Neuronal stem cell (in vitro differentiated cells): ENCODE results near the gene MICAL3.
A peak's percentile ranks its signal among the peaks of the same experiment; 100 is the strongest.
"Not testable (repeated sequence)": the region's sequence is repeated elsewhere in the genome, so short reads cannot be mapped to it uniquely, and the experiment has no call there.

Experiments used
- DNase-seq: peaks from one replicate; pipeline ENCODE4 v3.0.0-alpha.2; 2013; ENCODE audit warnings: low spot score
- H2AFZ ChIP-seq: one replicate; pipeline ENCODE4 v1.6.1; 2013; ENCODE audit warnings: mild to moderate bottlenecking, low read length, inconsistent platforms
- H2AK5ac ChIP-seq: 2 replicates; pipeline ENCODE4 v1.6.1; 2013; ENCODE audit warnings: low read depth, mild to moderate bottlenecking, inconsistent platforms, low read length, moderate library complexity, mixed read lengths
- H2BK120ac ChIP-seq: 2 replicates; pipeline ENCODE4 v1.6.1; 2013; ENCODE audit warnings: low read depth, mild to moderate bottlenecking, inconsistent platforms, low read length, moderate library complexity, mixed read lengths
- H2BK12ac ChIP-seq: one replicate; pipeline ENCODE4 v1.6.1; 2013; ENCODE audit warnings: low read length, inconsistent platforms
- H2BK15ac ChIP-seq: 2 replicates; pipeline ENCODE4 v1.6.1; 2013; ENCODE audit warnings: mild to moderate bottlenecking, low read length, inconsistent platforms, mixed read lengths
- H2BK5ac ChIP-seq: one replicate; pipeline ENCODE4 v1.6.1; 2013; ENCODE audit warnings: inconsistent platforms, mild to moderate bottlenecking, low read length, moderate library complexity
- H3K14ac ChIP-seq: one replicate; pipeline ENCODE4 v1.6.1; 2013; ENCODE audit warnings: low read length, inconsistent platforms
- H3K18ac ChIP-seq: 2 replicates; pipeline ENCODE4 v1.6.1; 2013; ENCODE audit warnings: low read length, inconsistent platforms
- H3K23ac ChIP-seq: 2 replicates; pipeline ENCODE4 v1.6.1; 2013; ENCODE audit warnings: low read depth, mild to moderate bottlenecking, mixed read lengths, low read length, inconsistent platforms; ENCODE audit not compliant: poor library complexity
- H3K27ac ChIP-seq: replicated peaks from 3 replicates; pipeline ENCODE4 v1.5.1; 2013; ENCODE audit warnings: low read length, inconsistent platforms
- H3K27me3 ChIP-seq, 3 experiments: 2 replicates each; pipeline ENCODE4 v1.6.1; 2013; ENCODE audit warnings: low read length in 3 of 3, mild to moderate bottlenecking in 2 of 3, inconsistent platforms in 1 of 3, low read depth in 1 of 3, mixed read lengths in 1 of 3, moderate library complexity in 1 of 3; ENCODE audit not compliant: control insufficient read depth in 3 of 3, insufficient read depth in 3 of 3
- H3K36me3 ChIP-seq, 2 donors: replicated peaks in 1 of 2; 2 replicates each; pipeline ENCODE4 v1.6.1; 2013; ENCODE audit warnings: low read length in 2 of 2; ENCODE audit not compliant: control insufficient read depth in 2 of 2, insufficient read depth in 2 of 2
- H3K4ac ChIP-seq: 2 replicates; pipeline ENCODE4 v1.6.1; 2013; ENCODE audit warnings: inconsistent platforms, mild to moderate bottlenecking, low read length, moderate library complexity
- H3K4me1 ChIP-seq, 2 donors: 1 replicate in 1 of 2; 2 replicates in 1 of 2; pipeline ENCODE4 v1.6.1; 2013; ENCODE audit warnings: low read length in 2 of 2, low read depth in 1 of 2; ENCODE audit not compliant: control insufficient read depth in 2 of 2, insufficient read depth in 1 of 2
- H3K4me2 ChIP-seq: one replicate; pipeline ENCODE4 v1.6.1; 2013; ENCODE audit warnings: mild to moderate bottlenecking, low read length, inconsistent platforms; ENCODE audit not compliant: insufficient read depth, poor library complexity, severe bottlenecking
- H3K4me3 ChIP-seq, 2 donors: 2 replicates each; pipeline ENCODE4 v1.5.1; 2013; ENCODE audit warnings: low read length in 2 of 2, mild to moderate bottlenecking in 2 of 2, inconsistent platforms in 1 of 2, moderate library complexity in 1 of 2
- H3K79me1 ChIP-seq: one replicate; pipeline ENCODE4 v1.6.1; 2013; ENCODE audit warnings: low read depth, mild to moderate bottlenecking, inconsistent platforms, low read length, moderate library complexity
- H3K9ac ChIP-seq: one replicate; pipeline ENCODE4 v1.6.1; 2013; ENCODE audit warnings: mild to moderate bottlenecking, low read depth, low read length, inconsistent platforms; ENCODE audit not compliant: poor library complexity
- H3K9me3 ChIP-seq, 2 donors: replicated peaks in 1 of 2; 2 replicates each; pipeline versions ENCODE3 to v1.6.1; 2013; ENCODE audit warnings: low read length in 2 of 2, mild to moderate bottlenecking in 2 of 2, inconsistent platforms in 1 of 2, low read depth in 1 of 2, mixed read lengths in 1 of 2, moderate library complexity in 1 of 2; ENCODE audit not compliant: control insufficient read depth in 2 of 2, insufficient read depth in 1 of 2
- H4K8ac ChIP-seq: one replicate; pipeline ENCODE4 v1.6.1; 2013; ENCODE audit warnings: low read depth, mild to moderate bottlenecking, inconsistent platforms, low read length, moderate library complexity
- H4K91ac ChIP-seq: one replicate; pipeline ENCODE4 v1.6.1; 2013; ENCODE audit warnings: low read length, low read depth, mild to moderate bottlenecking, inconsistent platforms; ENCODE audit not compliant: poor library complexity
- WGBS, 2 donors: extraction: QIAGEN DNeasy Blood & Tissue Kit; methylation state at CpG; one replicate each; pipeline ENCODE4 v1.1.7; 2013; ENCODE audit warnings: missing lambda C conversion rate in 2 of 2, mixed read lengths in 1 of 2; ENCODE audit not compliant: insufficient read length in 2 of 2, insufficient replicate concordance in 1 of 2; ENCODE audit errors: extremely low coverage in 2 of 2; 5-methylcytosine and 5-hydroxymethylcytosine counted together

MICAL3 gene

DNA sequence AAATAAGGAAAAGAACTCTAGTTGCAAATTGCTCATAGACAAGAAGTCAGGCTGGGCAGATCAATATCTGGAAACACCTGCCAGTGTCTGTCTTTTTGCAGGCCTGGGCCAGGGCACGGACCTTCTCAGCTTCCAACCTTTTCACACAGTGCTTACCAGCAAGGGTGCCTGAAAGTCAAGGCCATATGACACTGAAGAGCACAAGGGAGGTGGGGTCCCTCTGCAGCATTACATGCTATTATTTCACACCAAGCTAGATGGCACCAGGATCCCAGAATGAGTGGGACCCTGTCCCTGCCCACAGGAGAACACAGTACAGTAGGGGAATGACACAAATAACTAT, 47.6 kb upstream of the MICAL3 start:
- Histone ChIP-seq H3K27ac (no peak overlapping the region), H3K4me3 (no peak overlapping the region), H2BK120ac (no peak overlapping the region), H3K9ac (no peak overlapping the region), H3K14ac (no peak overlapping the region), H3K36me3 (no peaks in the 10 kb centered on the region), H3K79me1 (no peaks in the 10 kb centered on the region), H3K9me3 (no peaks in the 10 kb centered on the region), H3K4me1 (peaks cover 0 to 8% of the 10 kb centered on the region in 2 donors), H2AK5ac (no peak overlapping the region), H3K4ac (no peak overlapping the region), H4K8ac (no peak overlapping the region), H4K91ac (no peak overlapping the region), H3K18ac (no peak overlapping the region), H3K4me2 (no peak overlapping the region), H2BK12ac (no peak overlapping the region), H2BK5ac (no peak overlapping the region), H3K27me3 (peaks cover 0 to 30% (median 0%) of the 10 kb centered on the region in 3 experiments), H3K23ac (no peak overlapping the region), H2BK15ac (no peak overlapping the region), H2AFZ (no peak overlapping the region)
- no CpG with 5 or more reads among the region's 1 CpG for WGBS, 2 donors
- DNase-seq = no peak

DNA sequence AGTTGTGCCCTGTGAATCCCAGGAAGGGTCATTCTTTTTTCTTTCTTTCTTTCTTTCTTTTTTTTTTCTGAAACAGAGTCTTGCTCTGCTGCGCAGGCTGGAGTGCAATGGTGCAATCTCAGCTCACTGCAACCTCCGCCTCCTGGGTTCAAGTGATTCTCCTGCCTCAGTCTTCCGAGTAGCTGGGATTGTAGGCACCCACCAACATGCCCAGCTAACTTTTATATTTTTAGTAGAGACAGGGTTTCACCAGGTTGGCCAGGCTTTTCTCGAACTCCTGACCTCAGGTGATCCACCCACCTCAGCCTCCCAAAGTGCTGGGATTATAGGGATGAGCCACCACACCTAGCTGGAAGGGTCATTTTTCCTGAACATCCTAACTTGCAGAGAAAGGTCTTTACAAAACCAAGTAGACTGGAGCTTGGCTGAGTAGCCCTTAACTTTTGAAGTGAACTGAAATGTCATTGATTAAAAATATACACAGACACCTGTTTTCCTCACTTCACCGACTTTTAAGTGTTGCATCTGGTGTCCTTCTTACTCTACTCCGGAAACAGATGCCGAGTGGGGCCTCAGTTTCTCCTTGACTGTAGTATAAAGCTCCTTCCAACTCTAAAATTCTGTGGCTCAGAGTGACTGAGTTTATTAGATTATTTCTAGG, 47.1 kb upstream of the MICAL3 start:
- H4K8ac ChIP-seq, H3K27ac ChIP-seq, H2BK120ac ChIP-seq: not testable (repeated sequence)

DNA sequence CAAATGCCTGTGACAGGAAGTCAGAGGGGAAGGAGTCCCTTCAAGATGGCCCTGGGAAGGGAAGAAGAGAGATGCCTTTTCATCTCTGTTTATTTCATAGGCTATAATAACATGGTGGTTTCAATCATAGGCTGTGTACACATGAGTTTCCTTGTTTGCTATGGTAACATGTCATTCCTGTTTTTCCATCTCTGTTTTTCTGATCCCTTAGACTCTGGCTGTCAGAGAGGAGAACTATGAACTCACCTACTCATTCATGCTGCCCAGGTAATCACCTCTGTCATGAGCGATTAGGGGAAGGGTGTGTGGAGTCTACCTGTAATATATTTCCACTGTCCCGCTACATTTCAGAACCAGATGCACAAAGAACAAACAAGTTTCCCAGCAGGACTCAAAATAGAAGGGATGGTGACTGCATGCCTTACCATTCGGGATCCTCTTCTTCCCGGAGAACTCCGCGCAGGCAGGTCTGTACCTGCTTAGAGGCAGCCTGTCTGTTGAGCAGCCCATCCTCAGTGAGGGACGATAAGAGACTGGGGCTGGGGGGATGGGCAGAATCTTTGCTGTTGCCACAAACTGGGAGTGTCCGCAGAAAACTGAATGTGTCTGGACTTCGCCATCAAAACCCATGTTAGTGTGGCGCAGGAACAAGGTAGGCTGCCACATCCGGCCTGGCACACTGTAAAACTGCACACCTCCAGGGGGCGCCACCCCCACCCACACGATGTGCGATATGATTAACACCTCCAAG, 46.4 kb upstream of the MICAL3 start:
- Histone ChIP-seq H3K18ac (peak overlapping the region; percentile 5), H3K4me1 (no peaks in the 10 kb centered on the region), H3K36me3 (no peaks in the 10 kb centered on the region), H3K14ac (no peak overlapping the region), H3K23ac (peak overlapping the region; percentile 18), H2AK5ac (no peak overlapping the region), H2BK15ac (no peak overlapping the region), H3K4me3 (no peak overlapping the region), H3K4me2 (no peak overlapping the region), H4K8ac (no peak overlapping the region), H3K9me3 (no peaks in the 10 kb centered on the region), H3K27ac (no peak overlapping the region), H3K79me1 (no peaks in the 10 kb centered on the region), H2AFZ (no peak overlapping the region), H3K4ac (no peak overlapping the region), H2BK120ac (no peak overlapping the region), H3K9ac (no peak overlapping the region), H3K27me3 (peaks cover 0 to 42% (median 0%) of the 10 kb centered on the region in 3 experiments), H2BK5ac (no peak overlapping the region), H4K91ac (no peak overlapping the region), H2BK12ac (no peak overlapping the region)
- WGBS, 2 donors = no CpG with 5 or more reads among the region's 14 CpGs
- DNase-seq = no peak

More for the DNA sequence above, 47.1 kb upstream of the MICAL3 start:
- H3K14ac ChIP-seq, H2AK5ac ChIP-seq, H3K9me3 ChIP-seq, H2BK5ac ChIP-seq, H3K4ac ChIP-seq, H2BK12ac ChIP-seq, H3K4me3 ChIP-seq, H2BK15ac ChIP-seq, H3K4me2 ChIP-seq, H3K9ac ChIP-seq, H3K4me1 ChIP-seq, DNase-seq, H3K23ac ChIP-seq, H3K36me3 ChIP-seq, H4K91ac ChIP-seq, H2AFZ ChIP-seq, H3K79me1 ChIP-seq, H3K18ac ChIP-seq: not testable (repeated sequence)
- WGBS, 2 donors = no CpG with 5 or more reads among the region's 7 CpGs
- peaks cover 0 to 35% (median 0%) of the 10 kb centered on the region in 3 experiments for H3K27me3 ChIP-seq

DNA sequence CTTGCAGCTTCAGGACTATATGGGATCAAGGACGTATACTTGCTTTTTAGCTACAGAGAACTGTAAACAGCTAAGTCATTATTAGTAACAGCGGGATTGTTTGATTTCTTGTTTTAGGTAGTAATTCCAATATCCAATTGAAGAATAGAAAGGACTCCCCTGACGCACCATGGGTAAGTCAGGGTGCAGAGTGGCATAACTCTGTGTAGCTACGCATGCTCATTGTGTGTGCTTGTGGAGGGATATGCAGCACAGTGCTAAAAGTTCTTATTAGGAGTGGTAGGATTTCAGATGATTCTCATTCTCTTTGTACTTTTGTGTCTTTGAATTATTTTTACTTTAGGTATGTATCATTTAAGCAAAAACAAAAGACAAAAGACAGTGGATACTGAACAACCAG, 45.7 kb upstream of the MICAL3 start:
- Histone ChIP-seq H3K4ac (no peak overlapping the region), H3K27ac (no peak overlapping the region), H2BK120ac (no peak overlapping the region), H4K91ac (no peak overlapping the region), H2BK15ac (no peak overlapping the region), H2AFZ (no peak overlapping the region), H3K36me3 (no peaks in the 10 kb centered on the region), H2AK5ac (no peak overlapping the region), H3K14ac (no peak overlapping the region), H3K27me3 (peaks cover 0 to 49% (median 0%) of the 10 kb centered on the region in 3 experiments), H3K4me2 (no peak overlapping the region), H2BK12ac (no peak overlapping the region), H3K23ac (no peak overlapping the region), H3K79me1 (no peaks in the 10 kb centered on the region), H3K4me3 (no peak overlapping the region), H3K9me3 (no peaks in the 10 kb centered on the region), H3K4me1 (no peaks in the 10 kb centered on the region), H3K9ac (no peak overlapping the region), H2BK5ac (no peak overlapping the region), H3K18ac (no peak overlapping the region), H4K8ac (no peak overlapping the region)
- DNase-seq = no peak
- no CpG with 5 or more reads among the region's 4 CpGs for WGBS, 2 donors
